ENCODE data around the gene TRABD.

Gene TRABD

DNA sequence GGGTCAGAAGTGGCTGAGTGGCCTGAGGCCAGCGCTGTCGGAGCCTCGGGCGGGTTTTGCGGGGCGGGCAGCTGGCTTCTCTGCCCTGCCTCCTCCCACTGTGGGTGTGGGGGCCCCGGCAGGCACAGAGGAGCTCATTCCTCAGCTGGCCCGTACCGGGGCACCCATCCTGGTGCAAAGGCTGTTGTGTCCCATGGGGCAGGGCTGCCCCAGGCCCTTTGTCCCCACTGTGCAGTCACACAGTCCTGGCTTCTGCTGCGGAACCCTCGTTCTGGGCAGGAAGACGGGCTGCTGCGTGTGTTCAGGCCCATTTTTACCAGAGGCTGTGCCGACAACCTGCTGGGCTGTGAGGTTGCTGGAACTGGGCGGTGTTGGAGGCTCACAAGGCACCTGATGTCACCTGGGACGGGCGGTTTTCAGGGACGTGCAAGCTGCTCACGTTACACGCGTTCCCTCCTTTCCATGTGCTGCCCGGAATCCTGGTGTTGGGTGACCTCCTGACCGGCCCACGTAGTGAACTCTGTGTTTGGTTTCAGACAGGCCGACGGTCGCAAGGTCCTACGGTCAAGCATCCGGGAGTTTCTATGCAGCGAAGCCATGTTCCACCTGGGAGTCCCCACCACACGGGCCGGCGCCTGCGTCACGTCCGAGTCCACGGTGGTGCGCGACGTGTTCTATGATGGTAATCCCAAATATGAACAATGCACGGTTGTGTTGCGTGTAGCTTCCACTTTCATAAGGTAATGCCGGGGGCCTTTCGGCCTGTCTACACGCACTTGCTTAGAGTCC, 20.3 kb downstream of the TRABD start:
- DNase-seq = no peak

DNA sequence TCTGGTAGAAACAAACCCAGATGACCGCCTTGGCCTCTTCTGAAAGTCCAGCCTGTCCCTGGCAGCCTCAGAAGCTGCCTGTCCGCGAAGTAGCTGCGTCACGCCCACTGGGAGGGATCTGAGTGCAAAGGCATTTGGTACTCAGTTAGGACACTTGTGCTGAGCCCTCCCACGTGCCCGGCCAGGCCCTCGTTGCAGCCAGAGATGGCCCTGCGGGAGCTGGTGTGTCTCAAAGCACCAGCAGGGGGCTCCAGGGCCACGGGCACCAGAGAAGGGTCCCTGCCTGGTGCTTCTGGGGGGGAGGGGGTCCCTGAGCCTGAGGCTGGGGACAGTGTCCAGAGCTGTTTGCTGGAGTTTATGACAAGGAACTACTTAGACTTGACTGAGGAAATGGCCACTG, 20.9 kb downstream of the TRABD start:
- no peak for DNase-seq

DNA sequence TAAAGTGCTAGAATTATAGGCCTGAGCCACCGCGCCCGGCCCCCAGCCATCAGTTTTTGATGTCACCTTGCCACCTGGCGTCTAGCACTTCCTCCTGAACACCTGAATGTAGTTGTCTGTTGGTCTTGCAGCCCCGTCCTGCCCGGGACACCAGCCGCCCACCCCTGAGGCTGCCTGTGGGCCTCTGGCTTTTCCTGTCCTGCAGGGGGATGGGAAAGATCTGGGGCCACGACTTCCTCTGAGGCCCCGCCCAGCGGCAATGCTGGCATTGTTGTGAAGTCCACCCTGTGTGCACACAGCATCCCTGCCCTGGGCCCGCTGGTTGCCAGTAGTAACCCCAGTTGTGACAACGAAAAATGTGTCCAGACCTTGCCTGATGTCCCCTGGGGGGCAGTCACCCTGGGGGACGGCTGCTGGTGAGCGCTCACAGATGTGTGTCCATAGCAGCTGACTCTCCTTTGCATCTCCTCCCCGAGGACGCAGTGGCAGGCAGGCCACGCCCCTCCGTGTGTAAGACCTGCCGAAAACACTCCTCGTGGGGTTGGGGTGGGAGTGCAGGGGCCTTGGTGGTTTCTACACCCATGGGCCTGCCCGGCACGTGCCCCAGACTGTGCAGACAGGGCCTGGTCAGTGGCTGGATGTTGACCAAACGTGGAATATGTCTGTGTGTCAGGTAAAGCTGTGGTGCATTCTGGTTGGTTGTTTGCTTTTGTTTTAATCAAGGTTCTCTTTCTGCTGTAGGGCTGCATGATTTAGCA, 21.8 kb downstream of the TRABD start:
- no peak for DNase-seq

DNA sequence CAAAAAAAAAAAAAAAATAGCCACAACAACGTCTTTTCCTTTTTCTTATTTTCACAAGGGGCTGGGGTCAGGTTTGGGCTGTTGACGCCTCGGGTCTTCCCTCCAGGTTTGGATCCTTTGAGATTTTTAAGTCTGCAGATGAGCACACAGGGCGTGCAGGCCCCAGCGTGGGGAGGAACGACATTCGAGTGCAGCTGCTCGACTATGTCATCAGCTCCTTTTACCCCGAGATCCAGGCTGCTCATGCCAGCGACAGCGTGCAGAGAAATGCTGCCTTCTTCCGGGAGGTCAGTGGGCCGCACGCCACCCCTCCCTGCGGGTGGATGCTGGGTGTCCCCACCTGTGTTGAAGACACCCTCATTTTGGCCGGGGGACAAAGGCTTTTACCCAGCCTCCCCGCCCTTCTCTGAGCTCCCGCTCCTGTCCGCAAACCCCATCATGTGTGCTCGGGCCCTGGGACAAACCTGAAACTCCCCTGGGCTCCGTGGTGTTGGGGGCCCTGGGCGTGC, 22.8 kb downstream of the TRABD start:
- no peak for DNase-seq

DNA sequence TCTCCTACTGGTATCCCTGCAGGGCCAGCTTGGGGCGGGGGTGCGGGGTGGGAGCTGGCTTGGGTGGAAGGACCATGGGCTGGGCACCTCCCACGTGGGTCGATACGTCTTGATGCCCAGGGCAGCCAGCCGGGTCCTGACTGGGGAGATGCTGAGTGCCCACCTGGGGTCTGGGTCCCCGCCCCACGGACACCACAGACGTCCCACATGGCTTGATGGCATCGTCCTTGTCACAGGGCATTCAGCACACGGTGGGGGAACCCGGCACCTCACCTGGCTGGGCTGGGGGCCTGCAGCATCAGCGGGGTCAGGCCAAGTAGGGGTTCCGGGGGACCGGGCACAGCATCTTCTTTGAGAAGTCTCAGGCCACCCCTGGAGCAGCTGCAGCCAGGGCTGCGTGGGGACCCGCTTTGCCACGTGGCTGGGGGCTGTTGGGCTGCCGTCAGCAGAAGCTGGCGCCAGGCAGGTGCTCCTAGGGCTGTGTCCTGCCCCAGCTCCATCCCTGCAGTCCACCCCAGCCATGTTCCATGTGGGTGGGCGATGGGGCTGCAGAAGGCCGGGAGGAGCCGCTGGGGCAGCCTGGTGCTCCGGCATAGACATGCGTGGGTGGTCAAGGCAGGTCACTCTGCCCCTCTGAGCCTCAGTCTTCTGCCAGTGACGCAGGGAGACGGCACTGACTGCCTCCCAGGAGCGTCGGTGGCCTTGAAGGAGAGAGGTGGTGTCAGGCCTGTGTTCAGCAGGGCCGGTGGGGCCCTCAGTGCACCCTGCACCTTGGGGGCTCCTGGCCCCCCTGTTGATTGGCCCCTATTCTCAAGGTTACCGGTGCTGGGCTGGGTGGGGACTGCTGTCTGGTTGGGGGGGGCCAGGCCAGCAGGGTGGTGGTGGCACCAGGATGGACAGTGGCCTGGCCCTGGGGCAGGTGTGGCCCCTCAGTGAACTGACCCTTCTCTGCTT, 23.5 kb downstream of the TRABD start:
- DNase-seq = no peak

DNA sequence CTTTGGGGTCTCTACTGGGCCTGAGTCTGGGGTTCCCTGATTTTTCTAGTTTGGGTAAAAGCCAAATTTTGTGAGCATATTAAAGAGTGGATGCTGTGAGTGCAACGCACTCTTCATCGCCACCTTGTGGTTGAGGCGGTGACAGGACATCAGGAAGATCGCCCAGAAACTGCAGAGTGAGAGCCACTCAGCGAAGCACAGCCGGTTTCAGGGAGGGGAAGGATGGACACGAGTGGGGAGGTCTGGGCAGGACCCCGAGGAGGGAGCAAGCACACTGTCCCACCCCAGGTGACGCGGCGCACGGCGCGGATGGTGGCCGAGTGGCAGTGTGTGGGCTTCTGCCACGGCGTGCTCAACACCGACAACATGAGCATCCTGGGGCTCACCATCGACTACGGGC, 24.2 kb downstream of the TRABD start:
- no peak for DNase-seq

DNA sequence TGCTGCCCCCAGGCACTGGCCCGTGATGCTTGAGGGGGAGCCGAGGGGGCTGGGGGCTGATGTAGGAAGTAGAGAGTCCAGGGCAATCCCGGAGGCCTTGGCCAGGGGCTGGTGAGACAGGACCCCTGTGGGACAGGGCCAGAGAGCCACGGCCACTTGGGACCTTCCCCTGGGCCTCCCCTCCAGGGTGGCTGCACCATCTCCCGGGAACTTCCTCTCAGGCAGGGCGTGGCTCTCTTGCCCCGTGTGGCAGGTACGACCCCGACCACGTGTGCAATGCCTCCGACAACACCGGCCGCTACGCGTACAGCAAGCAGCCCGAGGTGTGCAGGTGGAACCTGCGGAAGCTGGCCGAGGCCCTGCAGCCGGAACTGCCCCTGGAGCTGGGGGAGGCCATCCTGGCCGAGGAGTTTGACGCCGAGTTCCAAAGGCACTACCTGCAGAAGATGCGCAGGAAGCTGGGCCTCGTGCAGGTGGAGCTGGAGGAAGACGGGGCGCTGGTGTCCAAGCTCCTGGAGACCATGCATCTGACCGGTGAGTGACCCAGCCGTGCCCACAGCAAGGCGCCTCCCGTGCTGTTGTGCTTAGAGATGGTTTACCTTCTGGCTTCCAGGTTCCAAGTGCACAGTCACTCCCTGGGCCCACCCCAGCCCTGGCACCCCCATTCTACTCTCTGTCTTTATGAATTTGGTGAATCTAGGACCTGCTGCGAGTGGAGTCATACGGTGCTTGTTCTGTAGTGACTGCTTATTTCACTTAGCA, 24.8 kb downstream of the TRABD start:
- no peak for DNase-seq

DNA sequence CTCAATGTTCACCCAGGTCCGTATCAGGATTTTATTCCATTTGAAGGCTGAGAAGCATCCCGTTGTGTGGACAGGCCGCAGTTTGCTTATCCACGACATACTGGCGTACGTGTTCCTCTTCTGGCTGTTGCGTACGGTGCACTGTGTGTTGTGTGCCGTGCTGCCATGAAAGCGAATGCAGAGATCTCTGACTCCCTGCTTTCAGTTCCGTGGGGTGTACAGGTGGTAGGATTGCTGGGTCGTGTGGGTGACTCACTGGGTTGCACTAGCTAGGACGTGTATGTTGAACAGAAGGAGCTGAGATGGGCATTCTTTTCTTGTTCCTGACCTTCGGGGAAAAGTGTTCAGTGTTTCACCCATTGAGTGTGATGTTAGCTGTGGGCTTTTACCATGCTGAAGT, 25.4 kb downstream of the TRABD start:
- DNase-seq = no peak

DNA sequence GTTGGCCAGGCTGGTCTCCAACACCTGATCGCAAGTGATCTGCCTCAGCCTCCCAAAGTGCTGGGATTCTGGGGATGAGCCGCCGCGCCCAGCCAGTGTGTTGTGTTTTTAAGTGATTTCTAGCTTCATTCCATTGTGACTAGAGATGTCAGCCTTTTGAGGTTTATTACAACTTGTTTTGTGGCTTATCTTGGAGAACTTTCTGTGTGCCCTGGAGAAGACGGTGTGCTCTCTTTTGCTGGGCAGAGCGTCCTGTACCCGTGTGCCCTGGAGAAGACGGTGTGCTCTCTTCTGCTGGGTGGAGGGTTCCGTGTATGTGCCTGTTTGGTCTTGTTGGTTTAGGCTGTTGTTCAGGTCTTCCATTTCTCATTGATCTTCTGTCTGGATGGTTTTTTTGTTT, 27.6 kb downstream of the TRABD start:
- DNase-seq = no peak

DNA sequence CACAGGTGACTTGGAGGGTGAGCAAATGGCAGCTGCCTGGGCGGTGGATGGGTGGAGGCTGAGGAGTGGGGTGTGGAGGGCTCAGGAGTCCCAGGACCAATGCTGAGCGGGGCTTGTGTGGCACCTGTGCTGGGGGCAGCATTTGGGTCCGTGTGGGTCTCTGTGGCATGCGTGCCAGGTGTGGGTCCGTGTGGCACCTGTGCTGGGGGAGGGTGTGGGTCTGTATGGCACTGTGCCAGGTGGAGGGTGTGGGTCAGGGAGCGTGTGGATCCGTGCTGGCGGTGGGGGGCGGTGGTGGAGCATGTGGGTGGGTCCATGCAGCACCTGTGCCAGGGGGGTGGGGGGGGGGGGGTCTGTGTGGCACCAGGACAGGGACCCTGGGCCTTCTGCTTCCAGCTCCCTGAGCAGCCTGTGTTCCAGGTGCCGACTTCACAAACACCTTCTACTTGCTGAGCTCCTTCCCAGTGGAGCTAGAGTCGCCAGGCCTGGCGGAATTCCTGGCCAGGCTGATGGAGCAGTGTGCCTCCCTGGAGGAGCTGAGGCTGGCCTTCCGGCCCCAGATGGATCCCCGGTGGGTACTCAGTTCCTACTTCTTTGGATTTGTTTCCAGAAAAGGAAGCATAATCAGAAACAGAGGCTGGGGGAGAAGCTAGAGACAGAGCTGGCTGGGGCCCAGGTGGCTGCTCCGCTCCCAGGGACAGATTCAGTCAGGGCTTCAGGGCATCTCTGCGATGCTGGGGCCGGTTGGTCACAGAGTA, 29.8 kb downstream of the TRABD start:
- DNase-seq = no peak

DNA sequence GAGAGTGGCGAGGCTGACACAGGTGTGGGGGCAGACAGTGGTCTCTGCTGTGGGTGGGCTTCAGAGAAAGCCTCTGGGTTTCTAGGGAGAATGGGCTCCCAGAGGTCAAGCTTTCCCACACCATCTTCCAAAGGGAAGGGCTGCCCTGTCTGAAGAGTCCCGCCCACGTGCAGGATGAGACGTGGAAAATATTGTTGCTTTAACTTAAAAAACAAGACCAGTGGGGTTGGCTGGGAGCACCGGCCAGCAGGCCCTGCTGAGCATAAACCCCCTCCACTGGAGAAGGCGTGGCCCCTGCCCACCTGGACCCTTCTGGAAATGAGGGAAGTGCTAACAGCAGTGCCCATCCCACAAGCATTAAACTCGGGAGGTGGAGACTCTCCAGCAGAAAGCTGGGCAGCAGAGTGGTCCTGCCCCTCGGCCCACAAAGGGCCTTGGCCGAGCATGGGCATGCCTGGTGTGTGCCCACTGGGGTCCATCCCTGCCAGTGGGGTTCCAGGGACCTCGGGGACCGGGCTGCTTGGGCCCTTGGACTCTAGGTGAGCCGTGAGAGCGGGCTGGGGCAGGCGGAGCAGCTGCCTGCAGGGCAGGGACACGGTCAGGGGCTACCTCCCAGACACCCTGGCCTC, 30.5 kb downstream of the TRABD start:
- DNase-seq = no peak

DNA sequence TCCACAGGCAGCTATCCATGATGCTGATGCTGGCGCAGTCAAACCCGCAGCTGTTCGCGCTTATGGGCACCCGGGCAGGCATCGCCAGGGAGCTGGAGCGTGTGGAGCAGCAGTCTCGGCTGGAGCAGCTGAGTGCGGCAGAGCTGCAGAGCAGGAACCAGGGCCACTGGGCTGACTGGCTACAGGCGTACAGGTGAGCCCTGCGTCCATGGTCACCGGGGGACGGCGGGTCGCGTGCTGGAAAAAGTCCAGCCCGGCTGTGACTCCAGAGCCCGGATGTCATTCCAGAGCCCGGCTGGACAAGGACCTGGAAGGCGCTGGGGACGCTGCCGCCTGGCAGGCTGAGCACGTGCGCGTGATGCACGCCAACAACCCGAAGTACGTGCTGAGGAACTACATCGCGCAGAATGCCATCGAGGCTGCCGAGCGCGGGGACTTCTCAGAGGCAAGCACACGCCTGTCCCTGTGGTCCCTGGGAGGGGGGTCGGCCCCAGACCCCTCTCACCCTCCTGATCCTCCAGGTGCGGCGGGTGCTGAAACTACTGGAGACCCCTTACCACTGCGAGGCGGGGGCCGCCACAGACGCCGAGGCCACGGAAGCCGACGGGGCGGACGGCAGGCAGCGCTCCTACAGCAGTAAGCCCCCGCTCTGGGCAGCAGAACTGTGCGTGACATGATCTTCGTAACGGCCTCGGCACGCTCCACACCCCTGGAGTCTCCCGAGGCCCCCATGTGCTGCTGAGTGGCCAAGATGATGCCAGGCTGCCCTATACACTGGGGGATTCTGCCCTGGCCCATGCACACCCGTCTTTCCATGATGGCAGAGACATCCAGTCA, 31.2 kb downstream of the TRABD start:
- no peak for DNase-seq

DNA sequence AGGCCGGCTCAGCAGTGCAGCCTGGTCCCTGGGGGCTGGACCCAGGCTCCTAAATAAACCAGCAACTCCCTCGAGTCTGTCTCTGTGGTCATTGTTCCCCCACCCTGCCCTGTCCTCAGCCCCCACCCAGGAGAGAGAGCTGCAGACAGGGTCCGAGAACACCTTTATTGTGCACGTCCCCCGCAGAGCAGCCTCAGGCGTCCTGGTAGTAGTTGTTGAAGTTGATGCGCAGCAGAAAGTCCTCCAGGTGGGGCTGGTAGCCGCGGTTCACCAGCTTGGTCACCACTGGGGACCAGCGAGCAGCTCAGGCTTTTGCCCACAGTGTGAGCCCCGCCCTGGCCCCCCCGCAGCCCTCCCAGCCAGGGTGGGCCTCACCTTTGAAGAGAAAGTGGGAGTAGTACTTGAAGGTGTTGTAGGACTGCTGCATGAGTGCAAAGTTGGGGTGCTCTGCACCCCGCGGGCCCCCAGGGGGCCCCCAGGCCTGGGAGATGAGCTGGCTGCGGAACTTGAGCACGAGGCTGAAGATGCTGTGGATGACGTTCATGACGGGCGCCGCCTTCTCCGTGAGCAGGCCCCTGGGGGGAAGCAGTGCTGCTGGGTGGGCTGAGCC, 31.9 kb downstream of the TRABD start:
- DNase-seq = no peak

DNA sequence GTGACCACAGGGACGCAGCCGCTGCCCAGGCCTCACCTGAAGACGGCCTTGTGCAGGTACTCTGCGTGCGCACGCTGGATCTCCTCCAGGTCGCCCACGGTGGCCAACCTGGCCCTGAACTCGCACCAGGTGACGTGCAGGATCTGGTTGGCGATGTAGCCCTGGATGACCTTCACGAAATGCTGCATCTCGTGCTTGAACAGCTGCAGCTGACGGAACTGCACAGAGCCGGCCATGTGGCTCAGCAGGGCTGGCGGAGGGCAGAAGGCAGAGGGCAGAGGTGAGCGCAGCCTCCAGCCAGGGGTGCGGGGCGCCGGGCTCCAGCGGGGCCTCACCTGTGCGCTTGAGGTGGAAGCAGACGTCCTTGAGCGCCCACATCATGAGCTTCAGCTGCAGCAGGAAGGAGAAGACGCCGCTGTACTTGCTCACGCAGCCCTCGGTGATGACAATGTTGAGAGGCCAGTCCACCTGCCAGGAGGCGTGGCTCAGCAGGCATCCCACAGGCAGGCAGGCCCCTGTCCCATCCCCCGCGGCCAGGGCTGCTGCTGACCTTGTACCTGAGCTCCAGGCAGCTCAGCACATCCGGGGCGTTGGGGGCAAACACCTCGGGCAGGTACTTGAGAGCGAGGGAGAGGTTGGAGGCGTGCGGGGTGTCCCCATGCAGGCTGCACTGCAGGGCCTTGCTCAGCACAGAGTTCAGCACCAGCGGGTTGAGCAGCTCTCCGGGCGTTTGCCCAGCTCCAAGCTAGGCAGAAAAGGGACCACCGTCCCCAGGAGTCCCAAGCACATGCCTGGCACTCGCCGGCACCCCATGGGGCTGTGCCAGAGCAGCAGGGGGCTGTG, 32.7 kb downstream of the TRABD start:
- no peak for DNase-seq

DNA sequence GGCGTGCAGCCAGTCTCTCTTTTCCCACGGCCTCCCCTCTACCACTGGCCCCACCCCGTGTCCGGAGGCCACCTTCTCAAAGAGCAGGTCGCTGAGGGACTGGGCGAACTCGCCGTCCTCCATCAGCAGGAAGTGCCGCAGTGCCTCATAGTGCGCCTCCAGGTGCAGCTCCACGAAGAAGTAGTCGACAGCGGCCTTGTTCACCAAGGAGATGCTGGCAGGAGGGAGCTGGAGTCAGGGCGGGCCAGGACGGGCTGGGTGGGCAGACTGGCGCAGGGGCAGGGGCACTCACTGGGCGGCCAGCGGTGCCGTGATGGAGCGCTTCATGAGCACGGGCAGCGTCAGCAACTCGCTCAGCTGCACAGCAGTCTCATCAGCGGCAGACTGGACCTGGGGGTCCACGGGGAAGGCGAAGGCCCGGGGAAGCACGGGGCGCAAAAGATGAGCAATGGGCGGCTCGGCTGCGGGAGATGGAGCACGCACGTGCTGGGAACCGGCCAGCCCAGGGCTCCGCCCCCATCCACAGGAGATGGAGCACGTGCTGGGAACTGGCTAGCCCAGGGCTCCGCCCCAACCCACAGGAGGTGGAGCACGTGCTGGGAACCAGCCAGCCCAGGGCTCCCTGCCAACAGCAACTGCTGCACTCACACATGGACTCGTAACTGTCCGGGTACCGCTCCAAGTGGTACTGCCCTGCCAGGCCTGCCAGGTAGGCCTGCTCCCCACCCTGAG, 33.4 kb downstream of the TRABD start:
- peak; percentile 63 for DNase-seq

DNA sequence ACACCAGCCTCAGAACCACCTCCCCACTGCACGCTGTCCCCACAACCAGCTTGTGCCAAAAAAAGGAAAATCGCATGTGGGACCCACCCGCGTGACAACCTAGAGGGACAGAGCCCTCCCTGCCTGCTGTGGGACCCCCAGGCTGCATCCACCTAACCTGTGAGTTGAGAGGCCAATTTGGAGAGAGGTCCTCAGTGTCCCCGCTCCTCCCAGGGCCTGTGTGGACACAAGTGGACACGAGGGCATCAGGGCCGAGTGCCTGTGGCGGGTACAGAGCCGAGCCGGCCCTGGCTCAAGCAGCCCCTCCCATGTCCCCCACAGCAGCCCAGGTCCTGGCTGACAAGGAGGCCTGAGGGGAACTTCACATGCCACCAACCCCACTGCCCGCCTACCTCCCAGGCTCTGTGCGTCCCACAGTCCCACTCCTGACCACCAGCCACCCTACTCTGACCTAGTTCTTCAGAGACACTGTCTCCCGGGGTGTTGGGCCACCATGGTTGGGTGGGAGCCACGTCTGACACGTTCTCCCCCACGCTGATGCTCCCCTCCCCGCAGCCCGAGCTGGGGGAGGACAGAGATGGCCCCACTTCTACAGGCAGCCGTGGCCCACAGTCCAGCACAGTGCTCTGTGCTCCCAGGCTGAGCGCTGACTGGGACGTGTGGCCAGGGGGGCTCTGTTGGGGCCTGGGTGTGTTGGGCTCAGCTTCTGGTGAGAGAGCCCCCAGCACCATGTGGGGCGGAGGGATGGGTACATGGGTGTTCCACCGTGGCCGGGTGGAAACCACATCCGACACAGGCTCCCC, 34.3 kb downstream of the TRABD start:
- DNase-seq = no peak

All from DMS153 (cell line).